HG03575 (cell line): Measurements from ENCODE around the gene PINLYP.

Experiments
- ATAC-seq: cut with Tn5 transposase; IDR thresholded peaks from one replicate; pipeline ENCODE4 v1.9.1; 2021; ENCODE audit not compliant: unreplicated experiment, insufficient number of reproducible peaks, low FRiP score; ENCODE audit errors: extremely low read depth

Gene PINLYP

DNA sequence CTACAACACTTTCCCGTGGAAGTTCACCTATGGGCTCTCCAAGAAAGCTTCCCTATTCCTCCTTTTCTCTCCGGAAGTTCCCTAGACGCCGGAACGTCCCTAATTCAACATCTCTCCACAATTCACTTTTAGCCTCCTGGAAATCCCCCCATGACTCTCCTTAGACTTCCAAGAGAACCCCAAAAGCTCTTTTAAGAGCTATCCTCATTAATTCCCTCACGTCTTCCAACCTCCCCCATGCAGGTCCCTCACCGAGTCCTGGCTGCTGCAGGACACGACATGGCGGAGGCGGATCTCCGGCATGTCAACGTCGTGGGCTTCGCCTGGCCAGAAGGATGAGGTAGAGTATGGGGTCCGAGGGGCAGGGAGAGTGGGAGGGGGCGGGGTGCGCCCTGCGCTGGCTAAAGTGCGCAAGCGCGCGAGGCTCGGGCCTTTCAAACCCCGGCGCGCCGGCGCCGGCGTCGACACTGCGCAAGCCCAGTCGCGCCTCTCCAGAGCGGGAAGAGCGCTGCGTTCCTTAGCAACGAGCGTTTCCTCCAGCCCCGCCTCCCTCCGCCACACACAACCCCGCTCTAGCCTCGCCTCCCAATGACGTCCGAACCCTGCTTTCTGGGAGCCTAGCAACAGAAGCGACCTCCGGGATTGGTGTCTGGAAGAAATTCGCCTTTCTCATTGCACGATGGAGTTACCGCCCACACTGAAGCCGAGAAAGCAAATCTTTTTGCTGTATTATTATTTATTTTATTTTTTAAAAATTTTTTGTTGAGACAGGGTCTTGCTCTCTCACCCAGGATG, at the start of gene PINLYP, which contains the start of gene XRCC1:
Gene PINLYP (plus strand): TSS at position 646 of the 795 bp plus-strand sequence. CDS start 1,391 bp downstream, outside the sequence.
Gene XRCC1 (minus strand): TSS at position 372 of the 795 bp plus-strand sequence. CDS start 69 bp downstream, at position 303.
- peak; percentile 77 for ATAC-seq

DNA sequence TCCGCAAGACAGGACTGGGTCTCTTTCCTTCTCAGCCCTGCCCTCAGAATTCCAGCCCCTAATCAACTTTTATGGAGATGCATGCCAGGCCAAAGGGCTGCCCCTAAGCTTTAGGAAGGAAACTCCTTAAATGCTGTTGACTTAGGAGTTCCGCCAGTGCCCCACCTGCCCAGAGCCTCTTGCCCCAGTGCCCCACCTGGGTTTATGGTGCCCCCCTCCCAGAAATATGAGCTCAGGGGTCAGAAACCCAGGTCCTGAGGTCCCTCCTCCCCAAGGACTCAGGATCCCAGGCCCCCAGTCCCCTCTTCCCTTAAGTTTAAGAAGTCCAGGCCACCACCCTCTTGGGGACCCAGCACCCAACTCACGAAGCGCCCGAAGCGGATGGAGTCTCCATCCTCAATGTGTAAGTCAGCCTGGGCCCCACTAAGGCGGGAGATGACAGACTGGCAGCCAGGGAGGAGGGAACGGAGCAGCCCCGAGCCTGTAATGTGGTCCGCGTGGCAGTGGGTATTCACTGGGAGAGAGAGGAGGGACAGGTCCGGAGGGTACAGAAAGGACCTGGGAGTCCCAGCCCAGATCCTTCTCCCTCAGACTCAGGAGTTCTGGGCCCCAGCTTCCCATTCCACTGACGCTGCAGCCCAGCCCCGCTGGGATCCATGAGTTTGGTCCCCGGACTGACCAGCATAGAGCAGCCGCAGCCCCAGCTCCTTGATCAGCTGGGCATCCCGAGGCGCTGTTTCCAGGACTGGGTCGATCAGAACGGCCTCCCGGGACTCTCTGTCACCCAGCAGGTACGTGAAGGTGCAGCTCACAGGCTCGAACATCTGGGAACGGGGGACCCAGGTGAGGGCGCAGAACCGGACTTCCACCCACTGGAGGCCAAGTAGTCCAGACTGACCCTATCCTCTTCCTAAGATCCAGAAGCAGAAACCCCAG, 49.5 kb upstream of the PINLYP start:
- no peak for ATAC-seq

DNA sequence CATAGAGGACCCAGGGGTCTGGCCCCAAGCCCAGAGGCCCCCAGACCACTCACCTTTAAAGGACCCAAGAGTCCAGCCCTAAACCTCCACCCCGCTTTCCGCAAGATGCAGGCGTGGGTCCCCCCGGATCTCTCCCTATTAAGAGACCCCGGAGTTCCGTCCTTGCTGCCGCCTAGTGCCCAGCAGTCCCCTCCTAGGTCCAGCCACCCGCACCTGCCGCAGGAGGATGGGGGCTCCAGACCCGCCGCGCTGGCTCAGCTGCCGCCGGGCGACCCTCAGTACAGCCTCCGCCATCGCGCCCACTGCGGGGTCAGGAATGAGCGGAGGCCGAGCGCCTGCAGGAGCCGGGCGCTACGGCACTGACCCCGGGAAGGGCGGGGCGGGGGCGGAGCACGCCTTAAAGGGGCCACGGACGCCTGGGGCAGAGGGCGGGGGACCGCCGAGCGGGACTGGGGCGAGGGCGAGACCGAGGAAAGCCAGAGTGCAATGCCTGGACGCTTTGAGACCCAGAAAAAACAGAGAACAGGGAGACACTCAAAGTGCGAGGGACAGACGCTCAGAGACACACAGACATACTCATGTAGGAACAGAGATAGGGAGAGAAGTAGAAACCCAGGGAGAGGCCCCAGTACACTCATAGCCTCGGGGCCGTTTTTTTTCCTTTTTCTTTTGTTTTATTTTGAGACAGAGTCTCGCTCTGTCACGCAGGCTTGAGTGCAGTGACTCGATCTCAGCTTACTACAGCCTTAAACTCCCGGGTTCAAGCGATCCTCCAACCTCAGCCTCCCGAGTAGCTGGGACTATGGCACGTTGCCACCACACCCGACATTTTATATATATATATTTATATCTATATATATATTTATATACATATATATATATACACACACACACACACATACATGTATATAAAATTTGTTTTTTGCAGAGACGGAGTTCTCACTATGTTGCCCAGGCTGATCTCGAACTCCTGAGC, 48.4 kb upstream of the PINLYP start, which contains the start of gene ETHE1:
Gene ETHE1 (minus strand): TSS at position 318 of the 976 bp plus-strand sequence. CDS start 24 bp downstream, at position 294.
- ATAC-seq = no peak

DNA sequence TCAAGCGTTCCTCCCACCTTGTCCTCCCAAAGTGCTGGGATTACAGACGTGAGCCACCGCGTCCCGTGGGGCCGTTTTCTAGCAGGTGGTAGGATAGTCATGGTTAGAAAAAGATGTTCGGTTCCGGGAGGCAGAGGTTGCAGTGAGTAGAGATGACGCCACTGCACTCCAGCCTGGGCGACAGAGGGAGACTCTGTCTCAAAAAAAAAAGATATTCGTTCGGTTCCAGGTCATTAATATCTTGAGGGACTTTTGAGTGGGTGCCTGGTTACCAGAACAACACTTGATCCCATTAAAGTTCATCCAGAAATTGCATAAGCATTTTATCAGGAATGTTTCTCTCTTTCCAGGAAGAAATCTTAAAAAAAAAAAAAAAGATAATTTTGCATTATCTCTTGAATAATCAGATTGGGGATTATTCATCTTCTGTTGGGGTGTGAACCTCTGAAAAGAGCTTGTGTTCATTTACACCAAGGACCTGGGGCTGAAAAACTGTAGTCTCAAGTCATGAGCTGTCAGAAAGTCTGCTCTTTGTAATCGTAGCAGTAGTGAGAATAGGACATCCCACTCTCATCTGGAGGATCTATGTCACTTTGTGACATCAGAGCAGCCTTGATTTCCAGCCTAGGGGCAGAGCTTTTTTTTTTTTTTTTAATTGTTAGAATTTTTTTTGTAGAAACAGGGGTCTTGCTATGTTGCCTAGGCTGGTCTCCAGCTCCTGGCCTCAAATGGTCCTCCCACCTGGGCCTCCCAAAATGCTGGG, 47.6 kb upstream of the PINLYP start:
- ATAC-seq = no peak

GRCh38 chr19:43532571-43532961, 43.0 kb upstream of the PINLYP start:
- ATAC-seq = no peak

DNA sequence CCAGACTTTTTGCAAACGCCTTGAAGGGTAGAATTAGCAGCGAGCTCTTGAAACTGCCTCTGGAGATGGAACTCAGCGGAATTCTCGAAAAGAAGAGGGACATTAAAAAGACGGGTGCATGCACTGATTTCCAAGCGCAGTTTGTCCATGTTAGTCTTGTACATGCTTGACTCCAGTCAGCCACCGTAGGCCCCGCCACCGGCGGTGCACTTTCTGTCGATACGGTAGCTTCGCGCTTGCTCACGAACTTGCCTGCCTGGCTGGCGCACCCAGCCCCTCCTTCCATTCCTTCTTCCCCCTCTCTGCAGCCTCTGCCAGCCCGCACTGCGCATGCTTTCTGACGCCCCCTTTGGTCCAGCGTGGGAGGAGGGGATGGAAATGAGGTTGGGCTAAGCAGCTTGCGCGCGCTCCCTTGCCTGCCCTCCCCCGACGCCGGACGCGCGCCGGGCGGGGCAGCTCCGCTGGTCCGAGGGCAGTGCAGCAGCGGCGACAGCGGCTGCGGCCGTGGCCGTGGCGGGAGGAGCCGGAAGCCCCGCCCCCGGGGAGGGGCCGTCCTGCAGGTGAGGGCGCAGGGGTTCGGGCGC, 42.5 kb upstream of the PINLYP start, which contains the start of gene ZNF575:
Gene ZNF575 (plus strand): TSS at position 227 of the 584 bp plus-strand sequence. CDS start 1,235 bp downstream, outside the sequence.
- no peak for ATAC-seq

DNA sequence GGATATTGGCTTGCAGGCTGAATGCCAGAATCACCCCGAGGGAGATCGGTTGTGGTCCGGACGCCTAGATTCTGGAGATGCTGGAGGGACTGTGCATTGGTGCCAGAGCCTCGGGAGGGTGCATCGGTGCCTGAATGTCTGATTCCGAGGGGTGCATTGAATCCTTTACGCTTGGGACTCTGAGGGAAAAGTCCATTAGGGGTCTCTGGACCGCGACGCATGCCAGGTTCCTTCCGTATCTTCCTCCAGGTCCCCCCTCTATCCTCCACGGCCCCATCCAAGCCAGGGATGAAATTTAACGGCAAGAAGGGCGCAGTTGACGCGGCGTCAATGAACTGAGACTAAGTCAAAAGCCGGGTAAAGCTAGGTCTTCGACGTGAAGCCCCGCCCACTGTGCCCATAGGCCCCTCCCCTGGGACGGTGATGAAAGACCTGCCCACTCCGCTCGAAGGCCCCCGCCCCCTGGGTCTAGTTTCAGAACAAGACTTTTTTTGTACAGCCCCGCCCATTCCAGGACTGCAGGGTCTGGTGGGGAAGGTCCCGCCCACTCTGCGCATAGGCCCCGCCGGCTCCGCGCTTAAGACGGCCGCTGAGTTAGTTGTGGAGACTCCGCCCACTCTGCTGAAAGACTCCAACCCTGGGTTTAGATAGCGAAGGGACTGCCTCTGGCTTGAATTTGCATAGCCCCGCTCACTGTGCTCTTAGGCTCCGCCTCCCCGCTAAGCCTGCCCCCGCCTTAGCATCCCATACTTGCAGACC, 41.9 kb upstream of the PINLYP start:
- ATAC-seq = peak; percentile 49

GRCh38 chr19:43534305-43534815, 41.2 kb upstream of the PINLYP start:
- no peak for ATAC-seq

GRCh38 chr19:43534816-43535761, 40.5 kb upstream of the PINLYP start:
- ATAC-seq = no peak

GRCh38 chr19:43538922-43539321, 36.7 kb upstream of the PINLYP start:
- no peak for ATAC-seq

DNA sequence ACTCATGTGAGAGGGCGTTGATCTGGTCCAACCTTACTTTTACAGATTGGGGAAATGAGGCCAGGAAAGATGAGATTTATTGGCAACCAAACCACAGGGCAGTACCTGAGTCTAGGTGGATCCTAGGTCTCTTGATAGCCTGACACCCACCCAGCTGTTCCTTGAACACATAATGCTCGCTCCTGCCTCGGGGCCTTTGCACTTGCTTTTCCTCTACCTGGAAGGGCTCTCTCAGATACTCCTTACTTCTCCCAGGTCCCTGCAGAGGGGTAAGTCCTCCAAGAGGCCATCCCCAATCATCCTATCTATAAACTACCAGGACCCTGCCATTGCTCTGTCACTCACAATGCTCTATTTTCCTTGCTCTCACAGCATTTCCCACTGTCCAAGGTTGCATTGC, 35.2 kb upstream of the PINLYP start:
- no peak for ATAC-seq

- ATAC-seq = no peak
These were observed 33.5 kb upstream of the PINLYP start for GRCh38 chr19:43541920-43542650.

GRCh38 chr19:43544077-43544476, 31.5 kb upstream of the PINLYP start:
- no peak for ATAC-seq

DNA sequence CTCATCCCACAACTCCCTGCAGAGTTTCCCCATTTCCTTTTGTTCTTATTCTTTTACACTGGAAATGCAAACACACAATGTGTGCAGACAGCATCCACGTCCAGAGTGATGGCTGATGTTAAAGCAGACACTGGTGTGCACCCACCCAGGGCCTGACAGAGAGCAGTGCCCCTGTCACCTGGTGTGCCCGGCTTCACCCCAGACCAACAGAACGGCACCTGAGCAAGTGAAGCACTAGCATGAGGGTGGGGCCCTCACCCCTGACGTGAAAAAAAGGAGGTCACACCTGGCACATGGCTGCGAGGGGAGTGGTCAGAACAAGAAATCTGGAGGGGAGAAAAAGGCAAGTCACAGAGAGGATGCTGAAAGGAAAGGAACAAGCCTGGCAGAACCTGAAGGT, 30.3 kb upstream of the PINLYP start:
- ATAC-seq = no peak

DNA sequence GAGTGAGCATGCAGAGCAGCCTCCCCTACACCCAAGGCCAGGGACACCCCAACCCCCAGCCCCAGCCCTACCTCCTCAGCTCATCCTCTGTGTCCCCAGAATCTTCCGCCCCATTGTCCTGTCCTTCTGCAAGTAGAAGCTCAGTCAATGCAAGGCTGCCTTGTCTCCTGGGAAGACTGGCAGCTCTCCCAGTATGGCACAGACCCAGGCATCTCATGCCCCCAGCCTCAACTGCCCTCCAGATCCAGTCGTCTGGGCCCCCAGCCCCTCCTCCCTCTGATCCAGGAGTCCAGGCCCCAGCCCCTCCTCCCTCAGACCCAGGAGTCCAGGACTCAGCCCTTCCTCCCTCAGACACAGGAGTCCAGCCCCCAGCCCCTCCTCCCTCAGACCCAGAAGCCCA, 29.6 kb upstream of the PINLYP start:
- ATAC-seq = no peak
